BE2C (cell line): ENCODE results near the gene FAM118A.

Experiments
- DNase-seq: peaks from one replicate; pipeline ENCODE4 v3.0.0-alpha.2; 2020
- H3K27me3 ChIP-seq: fragments of 250-450 bp; sonication (Bioruptor Pico); 2 replicates; pipeline ENCODE4 v1.5.1; 2020; ENCODE audit warnings: mild to moderate bottlenecking
- H3K36me3 ChIP-seq: fragments of 250-450 bp; sonication (Bioruptor Pico); 2 replicates; pipeline ENCODE4 v1.5.1; 2020; ENCODE audit warnings: mild to moderate bottlenecking
- H3K4me1 ChIP-seq: fragments of 250-450 bp; sonication (Bioruptor Pico); 2 replicates; pipeline ENCODE4 v1.5.1; 2020
- H3K4me3 ChIP-seq: 2 replicates; pipeline ENCODE4 v1.5.1; 2011; ENCODE audit warnings: low read depth, low read length
- H3K9me3 ChIP-seq: fragments of 250-450 bp; sonication (Bioruptor Pico); 2 replicates; pipeline ENCODE4 v1.5.1; 2020
- CTCF ChIP-seq: IDR thresholded peaks from 2 replicates; pipeline ENCODE4 v1.5.1; 2012; ENCODE audit warnings: mild to moderate bottlenecking, low read depth, low read length

FAM118A gene

GRCh38 chr22:45296628-45297297 is 13.0 kb upstream of the FAM118A start:
- no peak for TF ChIP-seq CTCF
- DNase-seq: no peak
- H3K4me1 ChIP-seq: no peaks in the 10 kb centered on the region
- no peaks in the 10 kb centered on the region for H3K36me3 ChIP-seq
- H3K4me3 ChIP-seq: no peak overlapping the region
- H3K9me3 ChIP-seq: no peaks in the 10 kb centered on the region
- H3K27me3 ChIP-seq: no peaks in the 10 kb centered on the region

- DNase-seq: no peak
- Histone ChIP-seq H3K36me3 (no peaks in the 10 kb centered on the region), H3K4me3 (no peak overlapping the region), H3K9me3 (no peaks in the 10 kb centered on the region), H3K4me1 (no peaks in the 10 kb centered on the region), H3K27me3 (no peaks in the 10 kb centered on the region)
- no peak for TF ChIP-seq CTCF
These were observed 10.7 kb upstream of the FAM118A start for GRCh38 chr22:45298934-45299505.

GRCh38 chr22:45302751-45303150 is 7.0 kb upstream of the FAM118A start:
- Histone ChIP-seq H3K4me1 (no peaks in the 10 kb centered on the region), H3K9me3 (no peaks in the 10 kb centered on the region), H3K4me3 (no peak overlapping the region), H3K27me3 (no peaks in the 10 kb centered on the region), H3K36me3 (no peaks in the 10 kb centered on the region)
- no peak for DNase-seq
- TF ChIP-seq CTCF: no peak

GRCh38 chr22:45303181-45303580 is 6.6 kb upstream of the FAM118A start:
- TF ChIP-seq CTCF: no peak
- no peak for DNase-seq
- H3K4me1 ChIP-seq: no peaks in the 10 kb centered on the region
- H3K4me3 ChIP-seq: no peak overlapping the region
- no peaks in the 10 kb centered on the region for H3K9me3 ChIP-seq
- H3K36me3 ChIP-seq: no peaks in the 10 kb centered on the region
- no peaks in the 10 kb centered on the region for H3K27me3 ChIP-seq

- no peak overlapping the region for H3K4me3 ChIP-seq
- DNase-seq: no peak
- no peaks in the 10 kb centered on the region for H3K36me3 ChIP-seq
- TF ChIP-seq CTCF: no peak
- H3K27me3 ChIP-seq: no peaks in the 10 kb centered on the region
- H3K9me3 ChIP-seq: no peaks in the 10 kb centered on the region
- no peaks in the 10 kb centered on the region for H3K4me1 ChIP-seq
These were observed 4.8 kb upstream of the FAM118A start for GRCh38 chr22:45304971-45305370.

GRCh38 chr22:45305456-45306075 is 4.2 kb upstream of the FAM118A start:
- DNase-seq: no peak
- no peak for TF ChIP-seq CTCF
- H3K4me1 ChIP-seq: no peaks in the 10 kb centered on the region
- H3K9me3 ChIP-seq: no peaks in the 10 kb centered on the region
- no peaks in the 10 kb centered on the region for H3K27me3 ChIP-seq
- H3K4me3 ChIP-seq: no peak overlapping the region
- H3K36me3 ChIP-seq: no peaks in the 10 kb centered on the region
